HG03520 (cell line): ENCODE results near the gene DMKN.
"Not testable (repeated sequence)": the region's sequence is repeated elsewhere in the genome, so short reads cannot be mapped to it uniquely, and the experiment has no call there.

Experiments
- ATAC-seq: cut with Tn5 transposase; IDR thresholded peaks from one replicate; pipeline ENCODE4 v1.9.1; 2021; ENCODE audit warnings: mild to moderate bottlenecking, moderate library complexity; ENCODE audit not compliant: unreplicated experiment

Gene DMKN

GRCh38 chr19:35470128-35470527 lies 43.3 kb downstream of the DMKN start:
- no peak for ATAC-seq

GRCh38 chr19:35468637-35469036 lies 44.8 kb downstream of the DMKN start:
- ATAC-seq = no peak

DNA sequence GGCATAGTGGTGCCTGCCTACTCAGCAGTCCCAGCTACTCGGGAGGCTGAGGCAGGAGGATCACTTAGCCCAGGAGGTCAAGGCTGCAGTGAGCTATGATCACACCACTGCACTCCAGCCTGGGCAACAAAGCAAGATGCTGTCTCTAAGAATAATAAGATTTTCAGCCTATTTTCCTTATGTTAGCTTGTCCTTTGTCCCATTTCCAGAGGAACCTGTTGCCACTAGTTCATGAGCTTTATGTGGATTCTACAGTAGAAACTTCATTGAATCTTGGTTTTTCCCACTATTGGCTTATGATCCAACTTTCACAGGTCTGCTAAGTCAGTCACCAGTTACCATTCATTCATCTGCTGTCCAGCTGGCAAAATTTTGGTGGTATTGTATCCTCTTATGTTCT lies 47.2 kb downstream of the DMKN start:
- ATAC-seq = no peak

GRCh38 chr19:35462956-35463355 lies 50.5 kb downstream of the DMKN start:
- ATAC-seq = peak; percentile 24

GRCh38 chr19:35462476-35462953 lies 50.9 kb downstream of the DMKN start:
- ATAC-seq = peak; percentile 57

DNA sequence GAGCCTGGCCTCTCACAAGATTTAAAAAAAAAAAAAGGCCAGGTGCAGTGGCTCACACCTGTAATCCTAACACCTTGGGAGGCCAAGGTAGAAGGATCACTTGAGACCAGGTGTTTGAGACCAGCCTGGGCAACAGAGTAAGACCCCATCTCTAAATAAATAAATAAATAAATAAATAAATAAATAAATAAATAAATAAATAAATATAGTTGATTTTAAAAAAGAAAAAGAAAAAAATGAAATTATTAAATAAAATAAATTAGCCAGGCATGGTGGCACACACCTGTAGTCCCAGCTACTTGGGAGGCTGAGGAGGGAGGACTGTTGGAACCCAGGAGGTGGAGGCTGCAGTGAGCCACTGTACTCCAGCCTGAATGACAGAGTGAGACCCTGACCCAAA lies 51.7 kb downstream of the DMKN start:
- ATAC-seq = not testable (repeated sequence)

GRCh38 chr19:35461060-35461459 lies 52.4 kb downstream of the DMKN start:
- ATAC-seq = no peak

GRCh38 chr19:35460608-35461007 lies 52.8 kb downstream of the DMKN start:
- no peak for ATAC-seq

GRCh38 chr19:35459414-35460082 lies 53.9 kb downstream of the DMKN start:
- ATAC-seq = no peak

GRCh38 chr19:35458731-35459391 lies 54.6 kb downstream of the DMKN start:
- ATAC-seq = no peak

DNA sequence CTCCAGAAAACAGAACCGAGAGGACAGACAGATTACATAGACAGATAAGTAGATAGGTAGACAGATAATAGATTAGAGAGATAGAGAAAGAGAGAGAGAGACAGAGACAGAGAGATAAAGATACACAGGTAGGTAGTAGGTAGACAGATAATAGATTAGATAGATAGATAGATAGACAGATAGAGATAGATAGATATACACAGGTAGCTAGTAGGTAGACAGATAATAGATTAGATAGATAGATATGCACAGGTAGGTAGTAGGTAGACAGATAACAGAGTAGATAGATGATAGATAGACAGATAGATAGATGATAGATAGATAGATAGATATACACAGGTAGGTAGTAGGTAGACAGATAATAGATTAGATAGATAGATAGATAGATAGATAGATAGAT lies 55.3 kb downstream of the DMKN start:
- no peak for ATAC-seq

DNA sequence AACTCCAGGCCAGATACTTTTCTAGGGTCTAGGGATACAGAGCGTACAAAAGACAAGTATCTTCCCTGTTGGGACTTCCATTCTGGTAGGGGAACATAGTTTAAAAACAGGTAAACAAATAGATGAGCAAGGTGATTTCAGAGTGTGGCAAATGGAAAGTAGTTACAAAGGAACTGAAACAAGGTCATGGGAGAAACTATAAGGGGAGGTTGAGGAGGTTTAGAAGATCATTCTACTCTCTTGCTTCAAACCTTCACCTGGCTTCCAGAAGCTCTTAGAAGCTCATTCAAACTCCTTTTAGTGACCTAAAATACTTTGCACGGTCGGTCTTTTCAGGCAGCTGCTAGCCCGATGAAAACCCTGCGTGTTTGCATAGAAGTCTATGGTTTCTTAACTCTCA lies 56.3 kb downstream of the DMKN start:
- no peak for ATAC-seq

DNA sequence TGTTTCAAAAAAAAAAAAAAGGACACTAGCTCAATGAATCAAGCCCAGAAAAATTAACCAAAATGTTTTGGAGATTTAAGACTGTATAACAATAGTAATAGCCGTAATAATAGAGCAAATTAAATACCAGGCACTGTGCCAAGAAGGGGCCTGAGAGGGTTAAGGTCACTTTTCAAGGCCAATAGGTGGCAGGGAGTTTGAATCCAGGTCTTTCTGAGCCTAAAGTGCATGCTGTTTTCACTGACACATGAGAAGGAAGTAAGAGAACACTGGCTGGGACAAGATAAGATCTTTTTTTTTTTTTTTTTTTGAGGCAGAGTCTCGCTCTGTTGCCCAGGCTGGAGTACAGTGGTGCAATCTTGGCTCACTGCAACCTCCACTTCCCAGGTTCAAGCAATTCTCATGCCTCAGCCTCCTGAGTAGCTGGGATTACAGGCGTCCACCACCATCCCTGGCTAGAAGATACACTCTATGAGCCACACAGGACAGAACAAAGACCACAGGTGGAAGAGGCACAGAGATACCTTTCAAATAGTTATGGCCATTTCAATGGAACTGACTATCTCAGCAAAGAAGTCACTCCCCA lies 57.7 kb downstream of the DMKN start:
- no peak for ATAC-seq

- no peak for ATAC-seq
These were observed 58.8 kb downstream of the DMKN start for GRCh38 chr19:35454663-35455062.

DNA sequence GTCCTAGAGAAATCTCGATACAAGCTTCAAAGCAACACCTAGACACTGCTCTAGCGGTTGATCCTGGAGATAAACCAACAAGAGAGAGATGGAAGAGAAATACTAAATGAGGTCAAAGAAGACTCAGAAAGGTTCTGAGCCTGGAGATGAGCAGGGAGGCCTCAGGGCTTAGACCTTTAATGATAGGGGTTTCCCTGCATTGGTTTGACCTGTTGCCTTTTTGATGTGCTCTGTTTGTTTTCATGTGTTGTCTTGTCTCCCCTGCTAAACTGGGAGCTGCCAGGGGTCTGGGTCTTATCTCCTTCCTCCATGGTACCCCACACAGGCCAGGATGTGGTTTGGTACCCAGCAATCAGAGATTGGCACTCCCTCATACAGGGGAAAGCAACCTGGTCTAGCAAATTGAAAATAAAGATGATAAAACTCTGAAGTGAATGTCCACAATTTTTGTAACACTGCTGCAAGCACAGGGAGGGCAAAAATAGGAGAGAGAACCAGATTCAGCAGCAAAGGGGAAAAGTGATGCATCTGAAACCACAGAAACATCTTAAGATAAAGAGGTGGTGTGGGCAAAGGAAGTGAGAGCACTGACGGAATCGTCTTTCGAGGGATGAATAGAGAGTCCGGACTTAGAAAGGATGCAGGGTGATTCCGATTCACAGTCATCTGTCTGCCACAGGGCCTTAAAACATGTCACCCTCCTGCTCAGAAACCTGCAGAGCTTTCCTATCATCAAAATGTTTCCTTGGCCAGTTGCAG lies 61.9 kb downstream of the DMKN start:
- no peak for ATAC-seq

DNA sequence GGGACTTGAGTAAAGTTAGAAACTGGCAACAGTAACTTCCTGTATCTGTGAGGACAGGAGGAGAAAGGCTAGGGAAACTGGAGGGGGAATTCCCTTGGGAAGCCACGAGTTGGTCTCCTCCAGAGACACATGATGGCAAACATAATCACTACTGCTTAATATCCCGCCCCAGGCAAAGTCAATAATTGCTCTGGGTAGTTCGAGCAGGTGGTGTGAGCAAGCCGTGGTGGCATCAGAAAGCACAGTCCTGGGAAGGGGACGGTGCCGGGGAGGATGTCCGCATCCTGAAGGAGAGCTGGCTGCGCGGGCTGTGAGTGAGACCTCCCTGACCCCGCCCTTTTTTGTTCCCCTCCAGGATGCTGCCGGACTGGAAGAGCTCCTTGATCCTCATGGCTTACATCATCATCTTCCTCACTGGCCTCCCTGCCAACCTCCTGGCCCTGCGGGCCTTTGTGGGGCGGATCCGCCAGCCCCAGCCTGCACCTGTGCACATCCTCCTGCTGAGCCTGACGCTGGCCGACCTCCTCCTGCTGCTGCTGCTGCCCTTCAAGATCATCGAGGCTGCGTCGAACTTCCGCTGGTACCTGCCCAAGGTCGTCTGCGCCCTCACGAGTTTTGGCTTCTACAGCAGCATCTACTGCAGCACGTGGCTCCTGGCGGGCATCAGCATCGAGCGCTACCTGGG lies 63.9 kb downstream of the DMKN start:
- no peak for ATAC-seq

- ATAC-seq = no peak
These were observed 65.6 kb downstream of the DMKN start, which contains the start of gene FFAR2 for GRCh38 chr19:35447606-35448469. FFAR2 (plus strand) TSS chr19:35448257; CDS start chr19:35449715, 1,458 bp downstream.
